Immature natural killer cell (primary cell): ENCODE data around the gene MERTK. TPM values are rescaled to one million over a fixed set of nuclear protein-coding genes. Genes with fewer than 3 reads are reported as not detected.

Source experiments
- DNase-seq, 3 donors: peaks; one replicate each; pipeline ENCODE4 v3.0.0; 2022; ENCODE audit warnings: mixed read lengths in 1 of 3
- H3K27ac Mint-ChIP-seq, 6 donors: one replicate each; pipeline ENCODE4 v1.8.0; 2020; ENCODE audit warnings: mixed read lengths in 6 of 6, mild to moderate bottlenecking in 5 of 6, inconsistent platforms in 4 of 6, moderate library complexity in 3 of 6
- H3K27me3 Mint-ChIP-seq, 3 donors: one replicate each; pipeline ENCODE4 v1.8.0; 2020 to 2021; ENCODE audit warnings: low read depth in 3 of 3, mild to moderate bottlenecking in 3 of 3, mixed read lengths in 3 of 3, moderate library complexity in 3 of 3, inconsistent platforms in 1 of 3
- H3K36me3 Mint-ChIP-seq, 3 donors: one replicate each; pipeline ENCODE4 v1.8.0; 2020; ENCODE audit warnings: mixed read lengths in 3 of 3, inconsistent platforms in 2 of 3, mild to moderate bottlenecking in 2 of 3
- H3K4me1 Mint-ChIP-seq, 2 donors: one replicate each; pipeline ENCODE4 v1.8.0; 2020; ENCODE audit warnings: inconsistent platforms in 2 of 2, mild to moderate bottlenecking in 2 of 2, mixed read lengths in 2 of 2, moderate library complexity in 1 of 2
- H3K4me3 Mint-ChIP-seq, 5 donors: one replicate each; pipeline ENCODE4 v1.8.0; 2020; ENCODE audit warnings: mild to moderate bottlenecking in 5 of 5, mixed read lengths in 5 of 5, inconsistent platforms in 3 of 5, moderate library complexity in 3 of 5
- H3K9me3 Mint-ChIP-seq, 6 donors: one replicate each; pipeline ENCODE4 v1.8.0; 2020; ENCODE audit warnings: mild to moderate bottlenecking in 6 of 6, mixed read lengths in 6 of 6, inconsistent platforms in 4 of 6, moderate library complexity in 3 of 6
- polyA plus RNA-seq, 3 donors: library from polyadenylated mRNA; unstranded; fragments of 300-500 nt; fragmentation: Illumina TruSeq; gene quantifications; one replicate each; pipeline ENCODE4 v1.2.3, GENCODE V29; 2021

MERTK gene
- polyA plus RNA-seq, 3 donors from 2014 or later: 0.27 TPM; not detected in 2

GRCh38 chr2:112004253-112004645 lies 105.8 kb downstream of the MERTK start:
- DNase-seq: no peak
- Mint-ChIP-seq H3K36me3 (no peaks in the 10 kb centered on the region), H3K9me3 (no peaks in the 10 kb centered on the region)

GRCh38 chr2:112005406-112006075 lies 107.1 kb downstream of the MERTK start:
- Mint-ChIP-seq H3K27ac (no peak overlapping the region), H3K9me3 (no peaks in the 10 kb centered on the region), H3K4me1 (no peaks in the 10 kb centered on the region), H3K36me3 (no peaks in the 10 kb centered on the region), H3K27me3 (peaks cover 0 to 2% (median 0%) of the 10 kb centered on the region in 3 donors), H3K4me3 (no peak overlapping the region)
- DNase-seq: no peak

More at GRCh38 chr2:112004253-112004645, 105.8 kb downstream of the MERTK start:
- no peak overlapping the region for H3K4me3 Mint-ChIP-seq
- H3K27ac Mint-ChIP-seq: no peak overlapping the region
- H3K27me3 Mint-ChIP-seq: peaks cover 0 to 2% (median 0%) of the 10 kb centered on the region in 3 donors
- H3K4me1 Mint-ChIP-seq: no peaks in the 10 kb centered on the region

- H3K4me1 Mint-ChIP-seq: no peaks in the 10 kb centered on the region
- H3K36me3 Mint-ChIP-seq: no peaks in the 10 kb centered on the region
- no peak for DNase-seq
- no peaks in the 10 kb centered on the region for H3K9me3 Mint-ChIP-seq
- H3K4me3 Mint-ChIP-seq: no peak overlapping the region
- H3K27ac Mint-ChIP-seq: no peak overlapping the region
- peaks cover 0 to 2% (median 0%) of the 10 kb centered on the region in 3 donors for H3K27me3 Mint-ChIP-seq
These were observed 107.6 kb downstream of the MERTK start for GRCh38 chr2:112006076-112006410.

GRCh38 chr2:112007493-112007892 lies 109.1 kb downstream of the MERTK start:
- DNase-seq: no peak
- Mint-ChIP-seq H3K9me3 (no peaks in the 10 kb centered on the region), H3K4me1 (no peaks in the 10 kb centered on the region), H3K27me3 (peaks cover 0 to 4% (median 2%) of the 10 kb centered on the region in 3 donors), H3K36me3 (no peaks in the 10 kb centered on the region), H3K27ac (no peak overlapping the region), H3K4me3 (no peak overlapping the region)

- Mint-ChIP-seq H3K27me3 (peaks cover 0 to 4% (median 3%) of the 10 kb centered on the region in 3 donors), H3K36me3 (no peaks in the 10 kb centered on the region), H3K9me3 (no peaks in the 10 kb centered on the region), H3K4me1 (no peaks in the 10 kb centered on the region), H3K27ac (no peak overlapping the region), H3K4me3 (no peak overlapping the region)
- DNase-seq: no peak
These were observed 110.6 kb downstream of the MERTK start for GRCh38 chr2:112008910-112009485.

GRCh38 chr2:112010751-112011150 lies 112.3 kb downstream of the MERTK start:
- Mint-ChIP-seq H3K4me3 (no peak overlapping the region), H3K27ac (no peak overlapping the region)
- no peak for DNase-seq

GRCh38 chr2:112012556-112012955 lies 114.1 kb downstream of the MERTK start:
- Mint-ChIP-seq H3K27ac (no peak overlapping the region), H3K36me3 (no peaks in the 10 kb centered on the region), H3K4me1 (no peaks in the 10 kb centered on the region), H3K4me3 (no peak overlapping the region), H3K9me3 (no peaks in the 10 kb centered on the region), H3K27me3 (peaks cover 0 to 9% (median 2%) of the 10 kb centered on the region in 3 donors)
- no peak for DNase-seq

More at GRCh38 chr2:112010751-112011150, 112.3 kb downstream of the MERTK start:
- no peaks in the 10 kb centered on the region for H3K36me3 Mint-ChIP-seq
- peaks cover 0 to 4% (median 2%) of the 10 kb centered on the region in 3 donors for H3K27me3 Mint-ChIP-seq
- H3K4me1 Mint-ChIP-seq: no peaks in the 10 kb centered on the region
- no peaks in the 10 kb centered on the region for H3K9me3 Mint-ChIP-seq

- H3K9me3 Mint-ChIP-seq: no peaks in the 10 kb centered on the region
- no peaks in the 10 kb centered on the region for H3K4me1 Mint-ChIP-seq
- H3K4me3 Mint-ChIP-seq: no peak overlapping the region
- peaks cover 0 to 8% (median 2%) of the 10 kb centered on the region in 3 donors for H3K27me3 Mint-ChIP-seq
- H3K36me3 Mint-ChIP-seq: no peaks in the 10 kb centered on the region
- no peak overlapping the region for H3K27ac Mint-ChIP-seq
- DNase-seq: no peak
These were observed 120.4 kb downstream of the MERTK start for GRCh38 chr2:112018846-112019245.

GRCh38 chr2:112019569-112019982 lies 121.2 kb downstream of the MERTK start:
- H3K9me3 Mint-ChIP-seq: no peaks in the 10 kb centered on the region

GRCh38 chr2:112020561-112020960 lies 122.2 kb downstream of the MERTK start:
- Mint-ChIP-seq H3K36me3 (no peaks in the 10 kb centered on the region), H3K27ac (no peak overlapping the region), H3K9me3 (no peaks in the 10 kb centered on the region), H3K27me3 (peaks cover 0 to 8% (median 2%) of the 10 kb centered on the region in 3 donors), H3K4me3 (no peak overlapping the region), H3K4me1 (peaks cover 0 to 3% of the 10 kb centered on the region in 2 donors)
- no peak for DNase-seq

More at GRCh38 chr2:112019569-112019982, 121.2 kb downstream of the MERTK start:
- H3K4me1 Mint-ChIP-seq: peaks cover 0 to 3% of the 10 kb centered on the region in 2 donors
- peaks cover 0 to 8% (median 2%) of the 10 kb centered on the region in 3 donors for H3K27me3 Mint-ChIP-seq
- no peak for DNase-seq
- H3K4me3 Mint-ChIP-seq: no peak overlapping the region
- H3K36me3 Mint-ChIP-seq: no peaks in the 10 kb centered on the region
- no peak overlapping the region for H3K27ac Mint-ChIP-seq

- Mint-ChIP-seq H3K9me3 (no peaks in the 10 kb centered on the region), H3K4me1 (peaks cover 0 to 3% of the 10 kb centered on the region in 2 donors), H3K36me3 (no peaks in the 10 kb centered on the region), H3K27me3 (peaks cover 0 to 8% (median 2%) of the 10 kb centered on the region in 3 donors), H3K4me3 (no peak overlapping the region), H3K27ac (no peak overlapping the region)
- DNase-seq: no peak
These were observed 122.9 kb downstream of the MERTK start for GRCh38 chr2:112021290-112021689.

- no peak for DNase-seq
- no peaks in the 10 kb centered on the region for H3K36me3 Mint-ChIP-seq
- H3K4me3 Mint-ChIP-seq: no peak overlapping the region
- no peak overlapping the region for H3K27ac Mint-ChIP-seq
- H3K9me3 Mint-ChIP-seq: no peaks in the 10 kb centered on the region
- H3K27me3 Mint-ChIP-seq: peaks cover 0 to 4% (median 2%) of the 10 kb centered on the region in 3 donors
- H3K4me1 Mint-ChIP-seq: peaks cover 0 to 3% of the 10 kb centered on the region in 2 donors
These were observed 123.4 kb downstream of the MERTK start for GRCh38 chr2:112021781-112022231.

- Mint-ChIP-seq H3K27ac (no peak overlapping the region), H3K36me3 (no peaks in the 10 kb centered on the region), H3K4me1 (peaks cover 0 to 3% of the 10 kb centered on the region in 2 donors), H3K9me3 (no peaks in the 10 kb centered on the region), H3K4me3 (no peak overlapping the region), H3K27me3 (peaks cover 0 to 3% (median 2%) of the 10 kb centered on the region in 3 donors)
- DNase-seq: no peak
These were observed 125.3 kb downstream of the MERTK start for GRCh38 chr2:112023707-112024106.

GRCh38 chr2:112024231-112024630 lies 125.8 kb downstream of the MERTK start:
- H3K4me1 Mint-ChIP-seq: peaks cover 0 to 3% of the 10 kb centered on the region in 2 donors
- DNase-seq: no peak
- peaks cover 0 to 3% (median 0%) of the 10 kb centered on the region in 3 donors for H3K27me3 Mint-ChIP-seq
- no peak overlapping the region for H3K27ac Mint-ChIP-seq
- no peaks in the 10 kb centered on the region for H3K36me3 Mint-ChIP-seq
- H3K4me3 Mint-ChIP-seq: no peak overlapping the region
- peaks cover 0 to under 1% (median 0%) of the 10 kb centered on the region in 6 donors for H3K9me3 Mint-ChIP-seq
